Inflammatory macrophage treated with lipopolysaccharide for 4 hours (primary cell): Measurements from ENCODE around the gene SCRN2.

ENCODE experiments used
- DNase-seq: peaks from one replicate; pipeline ENCODE4 v3.0.0-alpha.2; 2020

SCRN2 gene

GRCh38 chr17:47840742-47841487, at the start of gene SCRN2:
TSS of gene SCRN2 (minus strand) at chr17:47841273. CDS start at chr17:47840843, 430 bp downstream.
- DNase-seq = peak; percentile 80

- DNase-seq = peak; percentile 75
Measured at GRCh38 chr17:47889734-47890529, 48.9 kb upstream of the SCRN2 start.

GRCh38 chr17:47888293-47888692, 47.2 kb upstream of the SCRN2 start:
- DNase-seq = no peak

GRCh38 chr17:47884905-47885730, 44.0 kb upstream of the SCRN2 start:
- no peak for DNase-seq

GRCh38 chr17:47884427-47884740, 43.3 kb upstream of the SCRN2 start:
- DNase-seq = no peak

GRCh38 chr17:47883589-47884426, 42.7 kb upstream of the SCRN2 start:
- no peak for DNase-seq

- DNase-seq = no peak
Measured at GRCh38 chr17:47882695-47883588, 41.9 kb upstream of the SCRN2 start.

GRCh38 chr17:47882247-47882646, 41.2 kb upstream of the SCRN2 start:
- peak; percentile 79 for DNase-seq

GRCh38 chr17:47879776-47880454, 38.8 kb upstream of the SCRN2 start:
- no peak for DNase-seq

- DNase-seq = peak; percentile 31
Measured at GRCh38 chr17:47879028-47879585, 38.0 kb upstream of the SCRN2 start.

GRCh38 chr17:47878203-47879027, 37.3 kb upstream of the SCRN2 start:
- DNase-seq = no peak

- no peak for DNase-seq
Measured at GRCh38 chr17:47877368-47878034, 36.4 kb upstream of the SCRN2 start.

GRCh38 chr17:47875011-47875985, 34.2 kb upstream of the SCRN2 start:
- DNase-seq = no peak

GRCh38 chr17:47873200-47874090, 32.4 kb upstream of the SCRN2 start:
- DNase-seq = no peak

GRCh38 chr17:47872651-47873161, 31.6 kb upstream of the SCRN2 start:
- DNase-seq = no peak

- DNase-seq = no peak
Measured at GRCh38 chr17:47872019-47872650, 31.1 kb upstream of the SCRN2 start.
